ENCODE results near the gene CFAP92.
"Not testable (repeated sequence)": the region's sequence is repeated elsewhere in the genome, so short reads cannot be mapped to it uniquely, and the experiment has no call there.

CFAP92 gene

GRCh38 chr3:128895843-128896697 lies 97.8 kb downstream of the CFAP92 start:
- DNase-seq: no peak

GRCh38 chr3:128889139-128889894 lies 104.6 kb downstream of the CFAP92 start:
- no peak for DNase-seq

- no peak for DNase-seq
These were observed 108.9 kb downstream of the CFAP92 start for GRCh38 chr3:128884992-128885391.

- DNase-seq: no peak
These were observed 111.2 kb downstream of the CFAP92 start for GRCh38 chr3:128882719-128883118.

GRCh38 chr3:128881576-128881975 lies 112.3 kb downstream of the CFAP92 start:
- no peak for DNase-seq

GRCh38 chr3:128880455-128880854 lies 113.4 kb downstream of the CFAP92 start:
- not testable (repeated sequence) for DNase-seq

GRCh38 chr3:128879991-128880390 lies 113.9 kb downstream of the CFAP92 start:
- peak in 1 of 2 donors; percentile 21 for DNase-seq

- peak; percentile 97 to 98 for DNase-seq
These were observed 114.5 kb downstream of the CFAP92 start, which contains the start of gene ACAD9 for GRCh38 chr3:128879125-128879969. Gene ACAD9, plus strand, starts transcription at chr3:128879620. Its CDS starts 72 bp downstream, at chr3:128879692.

GRCh38 chr3:128878556-128879124 lies 115.2 kb downstream of the CFAP92 start:
- peak in 1 of 2 donors; percentile 30 for DNase-seq

GRCh38 chr3:128878011-128878457 lies 115.8 kb downstream of the CFAP92 start:
- no peak for DNase-seq

GRCh38 chr3:128875556-128876120 lies 118.2 kb downstream of the CFAP92 start:
- DNase-seq: peak; percentile 66 to 67

GRCh38 chr3:128874481-128875180 lies 119.2 kb downstream of the CFAP92 start:
- DNase-seq: no peak

- DNase-seq: no peak
These were observed 120.4 kb downstream of the CFAP92 start for GRCh38 chr3:128873244-128874022.

- no peak for DNase-seq
These were observed 121.1 kb downstream of the CFAP92 start for GRCh38 chr3:128872744-128873143.

- no peak for DNase-seq
These were observed 121.6 kb downstream of the CFAP92 start for GRCh38 chr3:128872282-128872681.

GRCh38 chr3:128870347-128870746 lies 123.5 kb downstream of the CFAP92 start:
- DNase-seq: no peak

- DNase-seq: no peak
These were observed 126.4 kb downstream of the CFAP92 start for GRCh38 chr3:128867200-128868125.

GRCh38 chr3:128864849-128865804 lies 128.7 kb downstream of the CFAP92 start:
- not testable (repeated sequence) for DNase-seq
